GM19438 (cell line): Measurements from ENCODE around the gene STAT1.
"Not testable (repeated sequence)": the region's sequence is repeated elsewhere in the genome, so short reads cannot be mapped to it uniquely, and the experiment has no call there.

Source experiments
- ATAC-seq: cut with Tn5 transposase; IDR thresholded peaks from one replicate; pipeline ENCODE4 v1.9.1; 2021; ENCODE audit warnings: low read depth; ENCODE audit not compliant: unreplicated experiment

STAT1 gene

GRCh38 chr2:191009541-191010374 is 4.2 kb downstream of the STAT1 start:
- no peak for ATAC-seq

DNA sequence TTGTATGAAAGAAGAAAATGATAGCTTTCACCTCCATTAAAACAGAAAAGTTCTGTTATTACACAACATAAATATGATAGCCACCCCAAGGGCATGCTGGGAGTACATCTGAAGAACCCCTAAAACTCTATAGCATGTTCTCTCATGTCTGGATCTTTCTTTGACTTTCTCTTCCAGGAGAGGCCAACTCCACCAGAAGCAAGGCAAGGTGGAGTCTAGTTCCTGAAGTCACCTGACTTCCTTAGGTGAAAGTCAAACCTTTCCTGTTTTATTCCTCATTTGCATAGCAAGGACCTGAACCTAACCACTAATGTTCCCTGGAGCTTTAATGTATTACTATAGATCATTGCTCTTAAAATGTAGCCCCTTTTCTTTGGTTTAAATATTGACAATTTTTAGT is 5.7 kb downstream of the STAT1 start:
- no peak for ATAC-seq

DNA sequence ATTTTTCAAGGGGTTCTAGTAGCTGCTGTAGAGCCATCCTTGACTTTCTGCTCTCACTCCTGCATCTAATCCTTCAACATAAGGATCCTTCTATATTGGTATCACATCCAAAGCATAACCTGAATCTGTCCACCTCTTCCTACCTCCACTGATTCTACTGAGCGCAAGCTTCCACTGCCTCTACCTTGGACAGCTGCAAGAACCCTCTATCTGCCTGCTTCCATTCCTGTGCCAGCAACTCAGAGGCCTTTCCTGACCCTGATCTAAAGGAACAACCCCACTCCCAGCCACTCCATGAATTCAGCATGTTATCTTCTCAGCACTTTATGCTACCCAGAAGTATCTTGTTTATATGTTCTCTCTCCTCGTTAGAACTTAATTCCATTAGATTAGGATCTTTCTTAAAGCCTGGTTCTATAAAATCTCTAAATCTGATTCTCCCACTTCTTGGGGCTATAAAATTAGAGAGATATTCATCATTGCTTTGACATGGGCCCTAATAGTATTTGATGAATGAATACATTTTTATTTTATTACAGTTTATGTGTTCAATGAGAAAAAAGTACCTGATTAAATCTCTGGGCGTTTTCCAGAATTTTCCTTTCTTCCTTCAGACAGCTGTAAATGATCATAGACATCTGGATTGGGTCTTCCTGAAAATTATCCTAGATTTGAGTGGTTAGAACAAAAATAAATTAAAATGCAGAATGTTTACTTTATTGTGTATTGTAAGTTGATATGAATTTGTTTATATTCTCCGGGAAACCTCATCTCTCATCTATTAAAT is 6.8 kb downstream of the STAT1 start:
- no peak for ATAC-seq

DNA sequence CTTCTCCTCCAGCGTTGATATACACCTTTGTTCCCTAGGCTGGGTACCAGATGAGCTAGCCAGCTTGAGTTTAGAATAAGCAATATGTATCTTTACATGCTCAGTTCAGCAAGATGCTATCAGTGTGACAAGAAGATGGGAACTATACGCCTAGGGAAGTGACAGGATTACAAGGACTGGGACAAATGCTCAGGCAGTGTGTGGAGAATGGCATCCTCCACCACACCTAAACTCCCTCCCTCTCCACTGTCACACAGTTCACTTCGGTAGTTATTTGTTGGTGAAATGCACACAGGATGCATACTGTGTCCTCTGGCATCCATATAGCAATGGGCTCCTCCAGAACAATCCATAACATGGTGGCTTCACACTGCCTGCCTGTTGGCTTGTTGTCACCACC is 7.7 kb downstream of the STAT1 start:
- ATAC-seq = no peak

GRCh38 chr2:191003405-191004309 is 10.3 kb downstream of the STAT1 start:
- ATAC-seq = no peak

DNA sequence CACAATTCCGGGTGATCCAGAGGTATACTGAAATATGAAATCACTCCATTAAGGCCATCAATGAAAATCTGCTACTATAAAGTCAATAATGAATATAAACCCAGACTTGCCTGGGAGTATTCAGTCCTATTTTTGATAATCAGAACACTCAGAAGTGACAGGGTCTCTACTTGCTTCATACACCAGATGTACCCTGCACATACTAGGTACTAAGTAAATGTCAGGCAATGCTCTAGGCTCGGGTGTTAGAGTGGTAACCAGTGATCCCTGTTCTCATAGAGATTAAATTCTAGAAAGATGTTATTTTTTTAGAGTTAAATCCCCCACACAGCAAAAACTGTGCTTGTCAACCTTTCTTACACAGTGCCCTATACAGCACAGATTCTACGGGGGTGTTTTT is 12.3 kb downstream of the STAT1 start:
- no peak for ATAC-seq

GRCh38 chr2:191001032-191001431 is 12.9 kb downstream of the STAT1 start:
- ATAC-seq = no peak

DNA sequence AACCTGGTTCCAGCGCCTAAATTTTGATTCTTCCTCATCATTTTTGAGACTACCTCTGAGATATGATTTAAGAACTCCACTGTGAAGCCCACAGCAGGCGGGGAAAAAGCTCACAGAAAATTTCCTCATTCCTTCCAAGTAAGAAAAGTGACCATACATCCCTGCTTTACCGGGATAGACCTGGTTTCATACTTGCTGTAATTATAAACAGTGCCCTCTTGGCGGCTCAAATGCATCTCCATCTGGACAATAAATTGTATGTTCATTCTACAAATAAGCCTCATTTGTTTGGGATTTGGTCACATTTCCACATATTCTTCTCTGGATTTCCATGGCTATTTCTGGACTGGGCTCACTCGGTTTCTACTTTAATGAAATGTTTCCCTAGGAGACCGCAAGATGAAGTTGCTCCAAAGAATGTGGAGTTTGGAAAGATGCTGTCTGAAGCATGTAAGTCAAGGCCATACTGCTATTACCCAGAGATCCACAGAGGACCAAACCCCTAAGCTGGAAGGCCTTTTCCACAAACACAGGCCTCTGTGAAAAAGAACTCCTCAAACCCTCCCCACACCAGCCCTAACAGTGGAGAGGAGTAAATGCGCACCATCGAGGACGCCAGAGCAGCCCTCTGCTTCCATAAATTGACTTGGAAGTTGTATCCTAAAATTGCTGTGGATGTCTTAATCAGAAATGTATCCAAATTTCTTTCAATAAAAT is 13.9 kb downstream of the STAT1 start:
- no peak for ATAC-seq

DNA sequence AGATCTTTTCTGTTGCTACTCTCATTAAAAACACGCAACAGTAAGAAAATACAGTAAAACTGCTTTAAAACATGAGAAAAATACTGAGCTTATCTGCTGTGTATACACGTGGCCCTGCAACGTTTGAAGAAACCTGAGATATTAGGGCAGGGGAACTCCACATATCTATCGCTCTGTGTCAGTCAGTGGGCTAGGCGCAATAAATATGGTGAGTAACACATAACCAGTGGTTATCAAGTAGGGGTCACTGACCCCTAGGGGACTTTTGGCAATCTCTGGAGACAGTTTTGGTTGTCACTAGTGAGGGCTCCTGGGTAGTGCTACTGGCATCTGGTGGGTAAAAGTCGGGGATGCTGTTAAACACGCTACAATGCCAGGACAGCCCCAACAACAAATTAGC is 14.9 kb downstream of the STAT1 start:
- no peak for ATAC-seq

DNA sequence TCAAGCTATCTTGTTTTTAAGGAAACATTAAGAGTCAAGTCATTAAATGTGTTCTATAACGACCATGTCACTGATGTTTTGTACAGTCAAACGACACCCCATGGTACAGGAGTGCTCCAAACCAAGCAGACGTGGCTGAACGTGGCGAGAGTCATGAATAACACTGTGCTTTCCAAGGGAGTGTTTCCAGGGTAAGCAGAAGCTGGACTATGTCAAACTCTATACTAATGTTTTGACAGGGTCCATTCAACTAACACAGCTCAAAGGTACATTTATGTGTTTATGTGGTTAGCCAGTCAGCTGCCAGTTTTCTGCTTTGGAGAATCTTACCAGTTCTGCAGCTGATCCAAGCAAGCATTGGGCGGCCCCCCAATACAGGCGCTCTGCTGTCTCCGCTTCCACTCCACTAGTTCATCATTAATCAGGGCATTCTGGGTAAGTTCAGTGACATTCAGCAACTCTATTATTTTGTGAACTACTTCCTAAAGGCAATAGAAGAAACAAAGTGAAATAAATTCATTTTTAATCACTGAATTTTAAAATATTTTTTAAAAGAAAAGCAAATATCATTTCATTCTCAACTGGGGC is 16.4 kb downstream of the STAT1 start:
- no peak for ATAC-seq

- ATAC-seq = no peak
Observed at GRCh38 chr2:190996947-190997346, 17.0 kb downstream of the STAT1 start.

- no peak for ATAC-seq
Observed at GRCh38 chr2:190996338-190996946, 17.5 kb downstream of the STAT1 start.

GRCh38 chr2:190995315-190995714 is 18.7 kb downstream of the STAT1 start:
- ATAC-seq = not testable (repeated sequence)

- no peak for ATAC-seq
Observed at GRCh38 chr2:190994148-190994547, 19.8 kb downstream of the STAT1 start.

- no peak for ATAC-seq
Observed at GRCh38 chr2:190993292-190993643, 20.7 kb downstream of the STAT1 start.

- no peak for ATAC-seq
Observed at GRCh38 chr2:190990132-190990531, 23.8 kb downstream of the STAT1 start.

- ATAC-seq = no peak
Observed at GRCh38 chr2:190988910-190989309, 25.1 kb downstream of the STAT1 start.

- ATAC-seq = no peak
Observed at GRCh38 chr2:190987938-190988337, 26.0 kb downstream of the STAT1 start.

- no peak for ATAC-seq
Observed at GRCh38 chr2:190987116-190987515, 26.9 kb downstream of the STAT1 start.
